A673 (cell line): ENCODE measurements around the gene GOLGA8B. TPM values are rescaled to one million over a fixed set of nuclear protein-coding genes. Genes with fewer than 3 reads are reported as not detected.
A peak's percentile ranks its signal among the peaks of the same experiment; 100 is the strongest.

ENCODE experiments used
- BruUV-seq: library from RNA; stranded (reverse); fragments of 400-500 nt; replicated peaks from 2 replicates; lab custom pipeline; 2021; lab: Mats Ljungman, UMichigan
- CTCF ChIA-PET: fragments of 300-600 bp; sonication (Branson Sonifier 250); formaldehyde crosslinking; loops from one replicate; lab custom pipeline; 2022; ENCODE audit warnings: antibody characterized with exemption; lab: Charles Lee
- POLR2A ChIA-PET: fragments of 300-600 bp; sonication (Branson Sonifier 250); formaldehyde crosslinking; loops from one replicate; lab custom pipeline; 2022; ENCODE audit warnings: antibody characterized with exemption; ENCODE audit not compliant: low non-redundant PET; lab: Charles Lee
- DNase-seq: peaks from one replicate; pipeline ENCODE4 v3.0.0-alpha.2; 2015; ENCODE audit warnings: low spot score
- H3K27ac ChIP-seq: fragments of 200-600 bp; sonication (generic); 2 replicates; pipeline ENCODE4 v1.5.1; 2016; ENCODE audit warnings: mixed run types, low read depth, mild to moderate bottlenecking, mixed read lengths, antibody characterized with exemption, low read length; ENCODE audit not compliant: poor library complexity, severe bottlenecking
- H3K27me3 ChIP-seq: fragments of 200-600 bp; sonication (generic); replicated peaks from 2 replicates; pipeline ENCODE4 v1.6.1; 2017; ENCODE audit warnings: mixed run types, low read depth, mild to moderate bottlenecking, mixed read lengths, antibody characterized with exemption, low read length; ENCODE audit not compliant: insufficient read depth, poor library complexity
- H3K36me3 ChIP-seq: fragments of 200-600 bp; sonication (generic); 2 replicates; pipeline ENCODE4 v1.6.1; 2016; ENCODE audit warnings: mixed run types, mild to moderate bottlenecking, mixed read lengths, antibody characterized with exemption, low read length; ENCODE audit not compliant: insufficient read depth, poor library complexity, severe bottlenecking
- H3K4me1 ChIP-seq: fragments of 200-600 bp; sonication (generic); 2 replicates; pipeline ENCODE4 v1.6.1; 2017; ENCODE audit warnings: mixed run types, mild to moderate bottlenecking, mixed read lengths, antibody characterized with exemption, low read length; ENCODE audit not compliant: insufficient read depth, poor library complexity, severe bottlenecking
- H3K4me3 ChIP-seq: fragments of 200-600 bp; sonication (generic); 2 replicates; pipeline ENCODE4 v1.5.1; 2016; ENCODE audit warnings: low read depth, mixed run types, mild to moderate bottlenecking, mixed read lengths, low read length; ENCODE audit not compliant: poor library complexity, severe bottlenecking
- H3K9me3 ChIP-seq: fragments of 200-600 bp; sonication (generic); 2 replicates; pipeline ENCODE4 v1.6.1; 2016; ENCODE audit warnings: mixed run types, low read depth, mild to moderate bottlenecking, mixed read lengths, antibody characterized with exemption, low read length; ENCODE audit not compliant: poor library complexity, severe bottlenecking
- EZH2 ChIP-seq: fragments of 200-600 bp; sonication (generic); IDR thresholded peaks from 2 replicates; pipeline ENCODE4 v1.6.1; 2017; ENCODE audit warnings: borderline replicate concordance, low read depth, mild to moderate bottlenecking, mixed read lengths, antibody characterized with exemption, low read length; ENCODE audit not compliant: poor library complexity, severe bottlenecking
- intact Hi-C: fragments of 100-400 bp; cut with micrococcal nuclease; formaldehyde crosslinking; loops from one replicate; pipeline ENCODE4 v1.10.0; 2022; ENCODE audit not compliant: unreplicated experiment
- total RNA-seq: library from RNA; stranded (reverse); gene quantifications from 2 replicates; pipeline ENCODE4 v1.2.3, GENCODE V29; 2021
- TF ChIP-seq, protein P1 (sequence below): fragments of 300-800, 200-600 bp; sonication (generic); conservative IDR thresholded peaks from 2 replicates; pipeline ENCODE4 v1.5.1; 2017; ENCODE audit warnings: low read depth, mild to moderate bottlenecking, antibody characterized with exemption, low read length, moderate library complexity, mixed read lengths

GOLGA8B gene
- total RNA-seq, 1 experiment from 2014 or later, result 36.0 TPM

- ChIA-PET POLR2A (no interaction called here), CTCF (no interaction called here)
- BruUV-seq, result no TSS peak
- no peak for DNase-seq
- TF ChIP-seq EZH2, result no peak
- TF ChIP-seq, protein P1, sequence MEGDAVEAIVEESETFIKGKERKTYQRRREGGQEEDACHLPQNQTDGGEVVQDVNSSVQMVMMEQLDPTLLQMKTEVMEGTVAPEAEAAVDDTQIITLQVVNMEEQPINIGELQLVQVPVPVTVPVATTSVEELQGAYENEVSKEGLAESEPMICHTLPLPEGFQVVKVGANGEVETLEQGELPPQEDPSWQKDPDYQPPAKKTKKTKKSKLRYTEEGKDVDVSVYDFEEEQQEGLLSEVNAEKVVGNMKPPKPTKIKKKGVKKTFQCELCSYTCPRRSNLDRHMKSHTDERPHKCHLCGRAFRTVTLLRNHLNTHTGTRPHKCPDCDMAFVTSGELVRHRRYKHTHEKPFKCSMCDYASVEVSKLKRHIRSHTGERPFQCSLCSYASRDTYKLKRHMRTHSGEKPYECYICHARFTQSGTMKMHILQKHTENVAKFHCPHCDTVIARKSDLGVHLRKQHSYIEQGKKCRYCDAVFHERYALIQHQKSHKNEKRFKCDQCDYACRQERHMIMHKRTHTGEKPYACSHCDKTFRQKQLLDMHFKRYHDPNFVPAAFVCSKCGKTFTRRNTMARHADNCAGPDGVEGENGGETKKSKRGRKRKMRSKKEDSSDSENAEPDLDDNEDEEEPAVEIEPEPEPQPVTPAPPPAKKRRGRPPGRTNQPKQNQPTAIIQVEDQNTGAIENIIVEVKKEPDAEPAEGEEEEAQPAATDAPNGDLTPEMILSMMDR, result no peak
- no peaks in the 10 kb centered on the region for H3K36me3 ChIP-seq
- intact Hi-C loops, result no loop called here
- peaks cover 30% of the 10 kb centered on the region for H3K4me1 ChIP-seq
- no peak overlapping the region for H3K27ac ChIP-seq
- H3K27me3 ChIP-seq, result no peaks in the 10 kb centered on the region
- H3K9me3 ChIP-seq, result no peaks in the 10 kb centered on the region
- no peak overlapping the region for H3K4me3 ChIP-seq
Measured at GRCh38 chr15:34603095-34603494, 19.6 kb upstream of the GOLGA8B start.

DNA sequence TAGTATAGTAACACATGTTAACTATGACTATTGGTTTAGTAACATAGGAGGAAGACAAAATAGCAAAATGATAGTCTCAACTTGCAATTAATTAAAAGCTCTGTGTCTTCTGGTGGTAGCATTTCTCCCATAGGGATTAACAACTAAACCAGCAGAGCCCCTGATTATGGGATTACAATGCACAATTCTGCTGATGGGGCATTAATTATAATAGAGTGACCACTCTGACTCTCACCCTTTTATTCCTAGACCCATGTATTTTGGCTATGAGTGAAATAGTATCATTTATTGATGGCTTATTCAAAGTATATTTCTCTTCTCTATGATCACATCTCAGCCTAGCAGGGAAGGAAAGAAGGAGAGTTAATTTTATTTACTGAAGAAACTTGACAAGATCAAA lies 17.5 kb upstream of the GOLGA8B start:
- POLR2A ChIA-PET, result interaction anchor here (0.7 kb wide), 1 partner anchor 1138 kb away, joined by 3 read pairs; no protein-coding TSS in a partner anchor
- no peak overlapping the region for H3K27ac ChIP-seq
- TF ChIP-seq, protein P1, result no peak
- no peak for TF ChIP-seq EZH2
- H3K36me3 ChIP-seq, result no peaks in the 10 kb centered on the region
- no peaks in the 10 kb centered on the region for H3K9me3 ChIP-seq
- H3K4me3 ChIP-seq, result no peak overlapping the region
- intact Hi-C loops, result no loop called here
- DNase-seq, result no peak
- peaks cover 17% of the 10 kb centered on the region for H3K4me1 ChIP-seq
- no peaks in the 10 kb centered on the region for H3K27me3 ChIP-seq
- CTCF ChIA-PET, result no interaction called here
- no TSS peak for BruUV-seq

- Histone ChIP-seq H3K9me3 (no peaks in the 10 kb centered on the region), H3K36me3 (no peaks in the 10 kb centered on the region), H3K27ac (no peak overlapping the region), H3K27me3 (no peaks in the 10 kb centered on the region), H3K4me1 (peaks cover 17% of the 10 kb centered on the region), H3K4me3 (no peak overlapping the region)
- DNase-seq, result peak; percentile 52
- no peak for TF ChIP-seq EZH2
- TF ChIP-seq, protein P1, result no peak
- CTCF ChIA-PET, result no interaction called here
- POLR2A ChIA-PET, result no interaction called here
- intact Hi-C loops, result no loop called here
- BruUV-seq, result no TSS peak
Measured at GRCh38 chr15:34598799-34599585, 15.5 kb upstream of the GOLGA8B start.
